Measurements from ENCODE around the gene MARCHF10. TPM values are rescaled to one million over a fixed set of nuclear protein-coding genes. Genes with fewer than 3 reads are reported as not detected.

MARCHF10 gene
- total RNA-seq, 1 experiment from 2014 or later = 0.39 TPM

GRCh38 chr17:62760945-62761267, 47.2 kb downstream of the MARCHF10 start:
- POLR2A ChIA-PET = no interaction called here
- Histone ChIP-seq H3K27ac (ENCODE audit: low read length) (no peak overlapping the region), H3K36me3 (ENCODE audit: control insufficient read depth, insufficient read depth, low read length) (no peaks in the 10 kb centered on the region), H3K4me3 (ENCODE audit: low read depth in 2 of 2, low read length in 2 of 2) (no peak overlapping the region), H3K4me1 (ENCODE audit: control insufficient read depth, insufficient read depth, low read length) (peaks cover 8% of the 10 kb centered on the region; the same call in 1 of the 2 replicates), H3K27me3 (ENCODE audit: control insufficient read depth, insufficient read depth, low read length) (no peaks in the 10 kb centered on the region; the same call in 1 of the 2 replicates), H3K9me3 (ENCODE audit: control insufficient read depth, insufficient read depth, low read depth, low read length) (no peaks in the 10 kb centered on the region)
- no peak for DNase-seq (ENCODE audit: low read depth, low spot score)
- intact Hi-C loops (cut with micrococcal nuclease; ENCODE audit: unreplicated experiment) = no loop called here
- no TSS peak for BruUV-seq (replicated peaks)
- no peak for ATAC-seq
- in situ Hi-C loops (cut with HindIII; ENCODE audit: low pct_unique_long_range_greater_than_20kb, low sequenced_read_pairs) = no loop called here
- CTCF ChIA-PET = no interaction called here
- TF ChIP-seq SIN3A (IDR thresholded peaks at IDR 0.05; ENCODE audit: borderline replicate concordance, insufficient read depth, low read depth, low read length) = no peak
- TF ChIP-seq REST (IDR thresholded peaks at IDR 0.05; ENCODE audit: insufficient read depth in 1 of 2, low read depth in 2 of 2, low read length in 1 of 2) = no peak
- no peak for TF ChIP-seq POLR2AphosphoS5 (IDR thresholded peaks at IDR 0.05; ENCODE audit: low read depth, low read length)
- no peak for TF ChIP-seq TCF7L2 (IDR thresholded peaks at IDR 0.05; ENCODE audit: low read depth, low read length)
- TF ChIP-seq CTCF (IDR thresholded peaks at IDR 0.05) = no peak

GRCh38 chr17:62760059-62760944, 47.8 kb downstream of the MARCHF10 start:
- ATAC-seq = no peak
- no peaks in the 10 kb centered on the region for H3K36me3 ChIP-seq (ENCODE audit: control insufficient read depth, insufficient read depth, low read length)
- intact Hi-C loops (cut with micrococcal nuclease; ENCODE audit: unreplicated experiment) = no loop called here
- H3K9me3 ChIP-seq (ENCODE audit: control insufficient read depth, insufficient read depth, low read depth, low read length) = no peaks in the 10 kb centered on the region
- CTCF ChIA-PET = no interaction called here
- in situ Hi-C loops (cut with HindIII; ENCODE audit: low pct_unique_long_range_greater_than_20kb, low sequenced_read_pairs) = no loop called here
- TF ChIP-seq TCF7L2 (IDR thresholded peaks at IDR 0.05; ENCODE audit: low read depth, low read length) (no peak), REST (IDR thresholded peaks at IDR 0.05; ENCODE audit: insufficient read depth in 1 of 2, low read depth in 2 of 2, low read length in 1 of 2) (no peak), SIN3A (IDR thresholded peaks at IDR 0.05; ENCODE audit: borderline replicate concordance, insufficient read depth, low read depth, low read length) (no peak), POLR2AphosphoS5 (IDR thresholded peaks at IDR 0.05; ENCODE audit: low read depth, low read length) (no peak), CTCF (IDR thresholded peaks at IDR 0.05) (no peak)
- no peak overlapping the region for H3K27ac ChIP-seq (ENCODE audit: low read length)
- no peaks in the 10 kb centered on the region; the same call in 1 of the 2 replicates for H3K27me3 ChIP-seq (ENCODE audit: control insufficient read depth, insufficient read depth, low read length)
- POLR2A ChIA-PET = no interaction called here
- no peak for DNase-seq (ENCODE audit: low read depth, low spot score)
- no peak overlapping the region for H3K4me3 ChIP-seq (ENCODE audit: low read depth in 2 of 2, low read length in 2 of 2)
- no TSS peak for BruUV-seq (replicated peaks)
- H3K4me1 ChIP-seq (ENCODE audit: control insufficient read depth, insufficient read depth, low read length) = peaks cover 8% of the 10 kb centered on the region; the same call in 1 of the 2 replicates

Data from Panc1 (cell line).